Effector memory CD8-positive, alpha-beta T cell (primary cell): ENCODE measurements around the gene TREML2.

Source experiments
- ATAC-seq: fragments of 150-1000 bp; cut with Tn5 transposase; replicated peaks from 2 replicates; pipeline ENCODE4 v1.10.0; 2021; ENCODE audit warnings: mild to moderate bottlenecking, moderate library complexity
- DNase-seq, 3 experiments: peaks; one replicate each; pipeline ENCODE4 v3.0.0; 2021
- H3K27ac Mint-ChIP-seq, 2 donors: one replicate each; pipeline ENCODE4 v1.8.0; 2022; ENCODE audit warnings: mild to moderate bottlenecking in 2 of 2, mixed read lengths in 2 of 2, moderate library complexity in 2 of 2
- H3K27me3 Mint-ChIP-seq, 2 donors: one replicate each; pipeline ENCODE4 v1.8.0; 2022; ENCODE audit warnings: mixed read lengths in 2 of 2
- H3K36me3 Mint-ChIP-seq: one replicate; pipeline ENCODE4 v1.8.0; 2022; ENCODE audit warnings: mild to moderate bottlenecking, moderate library complexity, mixed read lengths; ENCODE audit not compliant: insufficient read depth
- H3K4me1 Mint-ChIP-seq, 2 donors: one replicate each; pipeline ENCODE4 v1.8.0; 2022; ENCODE audit warnings: low read depth in 2 of 2, mixed read lengths in 2 of 2
- H3K4me3 Mint-ChIP-seq, 2 donors: one replicate each; pipeline ENCODE4 v1.8.0; 2022; ENCODE audit warnings: mild to moderate bottlenecking in 2 of 2, mixed read lengths in 2 of 2, moderate library complexity in 2 of 2
- H3K9me3 Mint-ChIP-seq, 2 donors: one replicate each; pipeline ENCODE4 v1.8.0; 2022; ENCODE audit warnings: mixed read lengths in 2 of 2

TREML2 gene

GRCh38 chr6:41162687-41163418 is 38.1 kb downstream of the TREML2 start, which contains the start of gene TREM2:
TREM2 (minus strand) TSS chr6:41163116; CDS start chr6:41163082, 34 bp downstream.
- Mint-ChIP-seq H3K27me3 (peaks cover 34 to 62% of the 10 kb centered on the region in 2 donors), H3K27ac (no peak within 1 kb of the TSS), H3K4me1 (peaks cover 0 to 2% of the 10 kb centered on the region in 2 donors), H3K4me3 (no peak within 1 kb of the TSS), H3K9me3 (no peaks in the 10 kb centered on the region), H3K36me3 (peaks cover 3% of the 10 kb centered on the region)
- ATAC-seq (no peak), DNase-seq (no peak)

- Mint-ChIP-seq H3K4me1 (peaks cover 0 to 2% of the 10 kb centered on the region in 2 donors), H3K36me3 (peaks cover 3% of the 10 kb centered on the region), H3K27me3 (peaks cover 34 to 67% of the 10 kb centered on the region in 2 donors), H3K9me3 (no peaks in the 10 kb centered on the region), H3K27ac (no peak overlapping the region), H3K4me3 (no peak overlapping the region)
- DNase-seq (no peak), ATAC-seq (no peak)
Measured at GRCh38 chr6:41161851-41162552, 38.9 kb downstream of the TREML2 start.

GRCh38 chr6:41161380-41161779 is 39.6 kb downstream of the TREML2 start:
- Mint-ChIP-seq H3K36me3 (peaks cover 3% of the 10 kb centered on the region), H3K4me1 (peaks cover 0 to 2% of the 10 kb centered on the region in 2 donors), H3K9me3 (no peaks in the 10 kb centered on the region), H3K27ac (no peak overlapping the region), H3K27me3 (peaks cover 37 to 68% of the 10 kb centered on the region in 2 donors), H3K4me3 (no peak overlapping the region)
- ATAC-seq (no peak), DNase-seq (no peak)

- DNase-seq (no peak), ATAC-seq (no peak)
- Mint-ChIP-seq H3K9me3 (no peaks in the 10 kb centered on the region), H3K4me3 (no peak overlapping the region), H3K27ac (no peak overlapping the region), H3K27me3 (peaks cover 37 to 68% of the 10 kb centered on the region in 2 donors), H3K36me3 (peaks cover 3% of the 10 kb centered on the region), H3K4me1 (peaks cover 0 to 2% of the 10 kb centered on the region in 2 donors)
Measured at GRCh38 chr6:41160933-41161332, 40.0 kb downstream of the TREML2 start.

- Mint-ChIP-seq H3K4me3 (no peak overlapping the region), H3K36me3 (peaks cover 3% of the 10 kb centered on the region), H3K9me3 (no peaks in the 10 kb centered on the region), H3K4me1 (peaks cover 0 to 2% of the 10 kb centered on the region in 2 donors), H3K27me3 (peaks cover 37 to 68% of the 10 kb centered on the region in 2 donors), H3K27ac (no peak overlapping the region)
- ATAC-seq (no peak), DNase-seq (no peak)
Measured at GRCh38 chr6:41159415-41160082, 41.4 kb downstream of the TREML2 start.

- Mint-ChIP-seq H3K4me3 (no peak overlapping the region), H3K36me3 (peaks cover 3% of the 10 kb centered on the region), H3K27ac (no peak overlapping the region), H3K4me1 (peaks cover 0 to 2% of the 10 kb centered on the region in 2 donors), H3K27me3 (peaks cover 26 to 60% of the 10 kb centered on the region in 2 donors), H3K9me3 (no peaks in the 10 kb centered on the region)
- no peak for ATAC-seq
- no peak for DNase-seq
Measured at GRCh38 chr6:41157323-41157722, 43.6 kb downstream of the TREML2 start.

- DNase-seq = no peak
- Mint-ChIP-seq H3K36me3 (peaks cover 3% of the 10 kb centered on the region), H3K27ac (peak overlapping the region; percentile 17 to 23), H3K4me1 (no peaks in the 10 kb centered on the region), H3K9me3 (no peaks in the 10 kb centered on the region), H3K27me3 (peaks cover 22 to 55% of the 10 kb centered on the region in 2 donors), H3K4me3 (no peak overlapping the region)
- no peak for ATAC-seq
Measured at GRCh38 chr6:41156771-41157170, 44.2 kb downstream of the TREML2 start.

GRCh38 chr6:41156001-41156400 is 44.9 kb downstream of the TREML2 start:
- DNase-seq (no peak), ATAC-seq (no peak)
- Mint-ChIP-seq H3K27ac (peak overlapping the region in 1 of 2 donors; percentile 17), H3K27me3 (peaks cover 18 to 49% of the 10 kb centered on the region in 2 donors), H3K4me1 (no peaks in the 10 kb centered on the region), H3K36me3 (peaks cover 3% of the 10 kb centered on the region), H3K9me3 (no peaks in the 10 kb centered on the region), H3K4me3 (no peak overlapping the region)

GRCh38 chr6:41155132-41155805 is 45.7 kb downstream of the TREML2 start:
- Mint-ChIP-seq H3K9me3 (no peaks in the 10 kb centered on the region), H3K4me3 (no peak overlapping the region), H3K27ac (peak overlapping the region in 1 of 2 donors; percentile 23), H3K4me1 (no peaks in the 10 kb centered on the region), H3K27me3 (peaks cover 18 to 44% of the 10 kb centered on the region in 2 donors), H3K36me3 (peaks cover 3% of the 10 kb centered on the region)
- ATAC-seq (no peak), DNase-seq (no peak)

GRCh38 chr6:41153992-41154625 is 46.8 kb downstream of the TREML2 start, which contains the start of gene TREML1:
TREML1 (minus strand) TSS chr6:41154347; CDS start chr6:41154288, 59 bp downstream.
- peaks cover 18 to 35% of the 10 kb centered on the region in 2 donors for H3K27me3 Mint-ChIP-seq
- no peak for ATAC-seq
- no peak within 1 kb of the TSS for H3K4me3 Mint-ChIP-seq

GRCh38 chr6:41153451-41153850 is 47.5 kb downstream of the TREML2 start:
- DNase-seq (no peak), ATAC-seq (no peak)
- Mint-ChIP-seq H3K36me3 (peaks cover under 1% of the 10 kb centered on the region), H3K27ac (no peak overlapping the region), H3K27me3 (peaks cover 18 to 28% of the 10 kb centered on the region in 2 donors), H3K4me3 (no peak overlapping the region), H3K9me3 (no peaks in the 10 kb centered on the region), H3K4me1 (no peaks in the 10 kb centered on the region)

More at GRCh38 chr6:41153992-41154625, 46.8 kb downstream of the TREML2 start, which contains the start of gene TREML1:
- H3K36me3 Mint-ChIP-seq = peaks cover 3% of the 10 kb centered on the region
- peak within 1 kb of the TSS in 1 of 2 donors; percentile 23 for H3K27ac Mint-ChIP-seq
- H3K9me3 Mint-ChIP-seq = no peaks in the 10 kb centered on the region
- H3K4me1 Mint-ChIP-seq = no peaks in the 10 kb centered on the region
- DNase-seq = no peak

GRCh38 chr6:41150671-41151070 is 50.3 kb downstream of the TREML2 start:
- Mint-ChIP-seq H3K27ac (no peak overlapping the region), H3K27me3 (peaks cover 0 to 9% of the 10 kb centered on the region in 2 donors), H3K4me3 (no peak overlapping the region), H3K9me3 (no peaks in the 10 kb centered on the region), H3K36me3 (no peaks in the 10 kb centered on the region), H3K4me1 (peaks cover 6% of the 10 kb centered on the region in 2 donors)
- ATAC-seq (no peak), DNase-seq (no peak)
